ENCODE results near the gene WWP2.

DNA sequence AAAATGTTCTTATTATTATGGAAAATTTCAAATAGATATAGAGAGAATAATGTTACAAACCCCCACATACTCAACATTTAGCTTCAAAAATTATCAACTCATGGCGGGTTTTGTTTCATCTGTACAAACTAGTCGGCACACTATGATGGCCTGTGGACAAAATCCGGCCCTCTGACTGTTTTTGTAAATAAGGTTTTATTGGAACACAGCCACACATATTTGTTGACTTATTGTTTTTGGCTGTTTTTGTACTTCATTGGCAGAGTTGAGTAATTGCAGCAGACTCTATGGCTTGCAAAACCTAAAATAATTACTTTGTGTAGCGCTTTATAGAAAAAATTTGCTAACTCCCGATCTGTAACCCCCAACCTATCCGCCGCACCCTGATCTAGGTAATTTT lies 147.6 kb downstream of the WWP2 start:
- TF ChIP-seq, protein P1, sequence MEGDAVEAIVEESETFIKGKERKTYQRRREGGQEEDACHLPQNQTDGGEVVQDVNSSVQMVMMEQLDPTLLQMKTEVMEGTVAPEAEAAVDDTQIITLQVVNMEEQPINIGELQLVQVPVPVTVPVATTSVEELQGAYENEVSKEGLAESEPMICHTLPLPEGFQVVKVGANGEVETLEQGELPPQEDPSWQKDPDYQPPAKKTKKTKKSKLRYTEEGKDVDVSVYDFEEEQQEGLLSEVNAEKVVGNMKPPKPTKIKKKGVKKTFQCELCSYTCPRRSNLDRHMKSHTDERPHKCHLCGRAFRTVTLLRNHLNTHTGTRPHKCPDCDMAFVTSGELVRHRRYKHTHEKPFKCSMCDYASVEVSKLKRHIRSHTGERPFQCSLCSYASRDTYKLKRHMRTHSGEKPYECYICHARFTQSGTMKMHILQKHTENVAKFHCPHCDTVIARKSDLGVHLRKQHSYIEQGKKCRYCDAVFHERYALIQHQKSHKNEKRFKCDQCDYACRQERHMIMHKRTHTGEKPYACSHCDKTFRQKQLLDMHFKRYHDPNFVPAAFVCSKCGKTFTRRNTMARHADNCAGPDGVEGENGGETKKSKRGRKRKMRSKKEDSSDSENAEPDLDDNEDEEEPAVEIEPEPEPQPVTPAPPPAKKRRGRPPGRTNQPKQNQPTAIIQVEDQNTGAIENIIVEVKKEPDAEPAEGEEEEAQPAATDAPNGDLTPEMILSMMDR (IDR thresholded peaks at IDR 0.05) = no peak
- TF ChIP-seq POLR2A (IDR thresholded peaks at IDR 0.05) = no peak
- no peak for TF ChIP-seq EP300 (IDR thresholded peaks at IDR 0.05)
- no peak for TF ChIP-seq POLR2AphosphoS5 (IDR thresholded peaks at IDR 0.05)

All from sigmoid colon (tissue), 4 donors.